Measurements from ENCODE around the gene IRGC.

GRCh38 chr19:43711751-43712355 lies 4.0 kb upstream of the IRGC start:
- TF ChIP-seq POLR2AphosphoS5 (IDR thresholded peaks at IDR 0.05; ENCODE audit: low read depth, low read length) = no peak
- no peak for TF ChIP-seq TAF1 (IDR thresholded peaks at IDR 0.05; ENCODE audit: borderline replicate concordance, insufficient read depth, low read length)
- no peak for TF ChIP-seq SIN3A (IDR thresholded peaks at IDR 0.05; ENCODE audit: borderline replicate concordance, insufficient read depth, low read length)
- TF ChIP-seq, protein P1, sequence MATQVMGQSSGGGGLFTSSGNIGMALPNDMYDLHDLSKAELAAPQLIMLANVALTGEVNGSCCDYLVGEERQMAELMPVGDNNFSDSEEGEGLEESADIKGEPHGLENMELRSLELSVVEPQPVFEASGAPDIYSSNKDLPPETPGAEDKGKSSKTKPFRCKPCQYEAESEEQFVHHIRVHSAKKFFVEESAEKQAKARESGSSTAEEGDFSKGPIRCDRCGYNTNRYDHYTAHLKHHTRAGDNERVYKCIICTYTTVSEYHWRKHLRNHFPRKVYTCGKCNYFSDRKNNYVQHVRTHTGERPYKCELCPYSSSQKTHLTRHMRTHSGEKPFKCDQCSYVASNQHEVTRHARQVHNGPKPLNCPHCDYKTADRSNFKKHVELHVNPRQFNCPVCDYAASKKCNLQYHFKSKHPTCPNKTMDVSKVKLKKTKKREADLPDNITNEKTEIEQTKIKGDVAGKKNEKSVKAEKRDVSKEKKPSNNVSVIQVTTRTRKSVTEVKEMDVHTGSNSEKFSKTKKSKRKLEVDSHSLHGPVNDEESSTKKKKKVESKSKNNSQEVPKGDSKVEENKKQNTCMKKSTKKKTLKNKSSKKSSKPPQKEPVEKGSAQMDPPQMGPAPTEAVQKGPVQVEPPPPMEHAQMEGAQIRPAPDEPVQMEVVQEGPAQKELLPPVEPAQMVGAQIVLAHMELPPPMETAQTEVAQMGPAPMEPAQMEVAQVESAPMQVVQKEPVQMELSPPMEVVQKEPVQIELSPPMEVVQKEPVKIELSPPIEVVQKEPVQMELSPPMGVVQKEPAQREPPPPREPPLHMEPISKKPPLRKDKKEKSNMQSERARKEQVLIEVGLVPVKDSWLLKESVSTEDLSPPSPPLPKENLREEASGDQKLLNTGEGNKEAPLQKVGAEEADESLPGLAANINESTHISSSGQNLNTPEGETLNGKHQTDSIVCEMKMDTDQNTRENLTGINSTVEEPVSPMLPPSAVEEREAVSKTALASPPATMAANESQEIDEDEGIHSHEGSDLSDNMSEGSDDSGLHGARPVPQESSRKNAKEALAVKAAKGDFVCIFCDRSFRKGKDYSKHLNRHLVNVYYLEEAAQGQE (IDR thresholded peaks at IDR 0.05; ENCODE audit: insufficient read depth in 1 of 2, low read depth in 2 of 2, low read length in 2 of 2) = no peak
